GM19239 (cell line): ENCODE results near the gene PUS10.
"Not testable (repeated sequence)": the region's sequence is repeated elsewhere in the genome, so short reads cannot be mapped to it uniquely, and the experiment has no call there.

Experiments used
- DNase-seq: peaks from one replicate; pipeline ENCODE4 v3.0.0; 2011; ENCODE audit warnings: low spot score; ENCODE audit not compliant: insufficient read length
- FAIRE-seq: peaks from 2 replicates; lab custom pipeline; 2011; peaks lifted over from hg19 to GRCh38; lab: Jason Lieb, UNC

The PUS10 gene

DNA sequence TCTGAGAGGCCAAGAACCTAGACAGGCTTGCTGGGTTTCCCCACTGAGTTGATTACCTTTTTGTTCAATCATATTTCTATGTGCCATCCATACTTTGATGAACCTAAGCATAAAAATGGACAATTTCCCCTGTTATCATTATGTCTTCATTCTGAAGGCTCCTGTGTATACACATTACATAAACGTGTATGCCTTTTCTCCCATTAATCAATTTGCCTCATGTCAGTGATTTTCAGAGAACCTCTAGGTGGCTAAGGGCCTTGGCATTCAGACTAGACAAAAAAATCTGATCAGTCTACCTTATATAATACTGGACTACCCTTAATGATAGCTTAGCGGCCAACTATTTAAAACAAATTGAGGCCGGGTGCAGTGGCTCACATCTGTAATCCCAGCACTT is 4.7 kb downstream of the PUS10 start:
- FAIRE-seq, result no peak
- DNase-seq, result no peak

DNA sequence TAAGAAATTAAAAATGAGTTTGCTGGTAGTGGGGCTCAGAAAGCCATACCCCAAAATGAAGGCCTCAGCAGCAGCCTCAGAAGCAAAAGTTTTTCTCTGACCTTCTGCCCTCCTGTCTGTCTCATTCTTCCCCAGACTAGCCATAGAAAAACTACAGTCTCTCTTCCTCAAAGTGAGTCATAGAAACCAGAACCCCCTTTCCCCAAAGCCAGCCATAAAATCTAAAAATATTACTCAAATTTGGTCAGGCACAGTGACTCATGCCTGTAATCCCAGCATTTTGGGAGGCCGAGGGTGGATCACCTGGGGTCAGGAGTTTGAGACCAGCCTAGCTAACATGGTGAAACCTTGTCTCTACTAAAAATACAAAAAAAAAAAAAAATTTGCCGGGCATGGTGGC is 5.8 kb downstream of the PUS10 start:
- not testable (repeated sequence) for FAIRE-seq, DNase-seq

DNA sequence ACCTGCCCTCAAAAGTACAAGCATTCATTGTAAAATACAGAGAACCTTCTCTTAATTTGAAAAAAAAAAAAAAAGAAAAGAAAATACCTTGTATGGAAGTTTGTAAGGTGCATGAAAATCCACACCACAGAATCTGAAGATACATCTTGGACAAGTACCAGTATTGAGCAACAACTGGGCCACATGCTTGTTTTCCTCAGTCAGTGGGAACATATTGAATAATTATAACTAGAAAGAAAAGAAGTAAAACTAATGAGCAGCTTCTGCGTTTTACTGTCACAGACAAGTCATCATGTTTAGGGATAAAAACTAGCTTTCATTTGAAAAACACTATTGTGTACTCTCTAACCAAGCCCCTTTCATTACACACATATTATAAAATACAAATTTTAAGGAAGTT is 6.4 kb downstream of the PUS10 start:
- no peak for FAIRE-seq
- no peak for DNase-seq

DNA sequence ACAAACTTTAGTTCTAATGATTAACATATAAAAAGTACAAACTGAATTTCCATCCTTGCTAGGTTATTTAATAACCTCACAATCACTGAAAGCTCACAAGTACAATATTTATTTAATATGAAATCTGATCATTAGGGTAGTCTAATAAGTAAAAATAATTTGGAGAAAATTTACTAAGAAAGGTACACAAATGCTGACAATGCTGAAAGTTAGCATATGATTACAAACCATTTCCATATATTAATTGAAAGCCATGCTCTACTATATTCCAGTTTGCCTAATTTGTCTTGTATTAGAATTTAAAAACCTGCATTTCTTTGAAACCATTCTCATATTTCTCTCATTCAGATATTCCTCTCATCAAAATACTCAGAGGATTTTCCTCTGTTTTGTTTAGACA is 8.7 kb downstream of the PUS10 start:
- DNase-seq (no peak), FAIRE-seq (no peak)

DNA sequence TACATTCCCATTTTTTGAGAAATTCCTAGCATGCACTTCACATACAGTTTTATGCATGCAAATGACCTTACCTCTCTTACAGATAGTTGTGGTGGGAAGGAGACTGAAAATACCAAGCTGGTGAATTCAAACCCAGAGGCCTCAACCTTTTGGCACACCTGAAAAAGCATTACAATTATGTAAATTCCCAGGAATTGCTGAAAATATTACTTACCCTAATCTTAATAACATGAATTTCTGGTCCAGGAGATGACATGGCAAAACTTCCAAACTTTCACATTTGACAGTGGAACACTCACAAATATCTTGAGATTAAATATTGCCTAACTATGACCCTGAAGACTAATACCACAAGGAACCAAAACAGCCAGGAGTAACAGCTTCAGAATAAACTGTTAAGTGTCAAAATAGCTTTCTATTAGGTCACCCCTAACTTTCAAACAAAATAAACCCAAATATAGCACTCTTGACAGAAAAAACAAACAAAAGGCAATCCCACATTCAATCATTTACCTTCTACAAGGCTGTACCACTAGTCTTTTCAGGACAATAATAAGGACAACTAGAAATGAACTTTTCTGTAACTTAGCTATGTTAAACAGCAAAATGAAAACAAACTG is 11.5 kb downstream of the PUS10 start:
- DNase-seq, result no peak
- no peak for FAIRE-seq

DNA sequence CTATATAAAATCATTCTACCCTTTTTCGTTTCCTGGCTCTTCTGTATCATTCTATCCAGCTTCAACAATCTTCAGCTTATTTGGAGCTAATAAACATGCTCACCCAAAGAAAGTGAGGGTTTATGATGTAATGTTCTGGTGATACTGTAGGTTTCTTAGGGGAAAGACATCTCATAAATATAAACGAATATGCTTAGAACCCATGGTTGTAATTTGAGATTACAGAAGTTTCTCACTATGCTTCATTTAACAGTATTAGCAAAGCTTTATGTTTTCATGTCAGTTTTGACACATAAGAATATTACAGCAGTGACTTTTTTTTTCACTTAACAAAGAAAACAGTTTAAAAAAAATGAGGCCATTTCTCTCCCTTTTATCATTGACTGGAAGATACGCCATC is 12.3 kb downstream of the PUS10 start:
- DNase-seq (no peak), FAIRE-seq (no peak)

DNA sequence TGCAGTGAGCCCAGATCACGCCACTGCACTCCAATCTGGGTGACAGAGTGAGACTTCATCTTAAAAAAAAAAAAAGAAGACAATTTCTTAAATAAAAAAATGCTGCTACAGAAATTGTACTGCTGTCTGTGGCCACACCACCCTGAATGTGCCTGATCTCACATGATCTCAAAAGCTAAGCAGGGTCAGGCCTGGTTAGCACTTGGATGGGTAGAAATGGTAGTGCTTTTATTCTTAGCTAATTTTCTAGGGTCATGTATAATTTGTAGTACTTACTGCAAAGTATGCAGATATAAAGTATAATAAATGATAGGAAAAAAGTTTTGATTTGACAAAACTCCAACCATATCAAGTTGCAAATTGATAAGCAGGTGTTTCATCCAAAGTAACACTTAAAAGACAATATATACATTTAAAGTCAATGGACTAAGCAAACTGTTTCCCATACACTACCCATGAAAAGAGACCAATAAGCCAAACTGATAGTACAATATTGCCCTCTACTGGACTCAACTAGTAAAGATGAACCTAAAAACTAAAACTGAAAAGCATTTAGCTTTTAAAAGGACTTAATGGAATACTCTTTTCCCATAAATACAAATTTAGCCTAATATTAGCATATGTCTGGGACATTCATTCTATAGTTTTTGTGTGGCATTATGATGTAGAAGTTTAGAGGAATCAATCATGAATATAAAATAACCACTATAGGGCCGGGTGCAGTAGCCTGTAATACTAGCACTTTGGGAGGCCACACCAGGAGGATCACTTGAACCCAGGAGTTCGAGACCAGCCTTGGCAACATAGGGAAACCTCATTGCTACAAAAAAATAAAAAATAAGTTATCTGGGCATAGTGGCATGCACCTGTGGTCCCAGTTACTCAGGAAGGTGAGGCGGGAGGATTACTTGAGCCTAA is 19.2 kb downstream of the PUS10 start:
- DNase-seq, result no peak
- peak; percentile 92 for FAIRE-seq

DNA sequence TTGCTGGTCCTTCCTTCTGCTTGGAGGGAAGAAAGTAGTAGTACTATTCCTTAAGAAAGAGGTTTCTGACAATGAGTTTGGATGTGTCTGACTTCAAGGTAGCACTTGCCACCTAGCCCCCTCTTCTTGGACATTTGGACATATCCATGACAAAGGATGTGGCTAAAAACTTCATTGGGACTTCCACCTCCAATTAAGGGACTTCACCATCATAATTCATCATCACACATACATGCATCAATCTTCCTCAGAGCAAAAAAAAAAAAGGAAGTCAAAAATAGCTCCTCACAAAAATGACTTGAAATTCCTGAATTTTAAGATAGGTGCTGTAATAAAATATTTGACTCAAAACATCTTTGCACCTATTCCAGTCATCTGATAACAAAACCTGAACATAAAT is 23.9 kb downstream of the PUS10 start:
- FAIRE-seq (no peak), DNase-seq (no peak)

DNA sequence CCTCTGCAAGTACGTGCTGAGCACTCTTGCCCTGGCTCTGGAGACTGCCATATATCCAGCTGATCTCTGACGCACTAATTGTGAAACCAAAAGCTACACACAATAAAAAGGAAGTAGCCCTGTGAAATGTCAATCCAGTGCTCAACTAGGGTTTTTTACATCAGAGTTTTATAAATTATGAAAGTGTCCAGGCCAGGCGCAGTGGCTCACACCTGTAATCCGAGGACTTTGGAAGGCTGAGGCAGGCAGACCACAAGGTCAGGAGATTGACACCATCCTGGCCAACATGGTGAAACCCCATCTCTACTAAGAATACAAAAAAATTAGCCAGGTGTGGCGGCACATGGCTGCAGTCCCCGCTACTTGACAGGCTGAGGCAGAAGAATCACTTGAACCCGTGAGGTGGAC is 25.1 kb downstream of the PUS10 start:
- DNase-seq (no peak), FAIRE-seq (peak; percentile 89)

DNA sequence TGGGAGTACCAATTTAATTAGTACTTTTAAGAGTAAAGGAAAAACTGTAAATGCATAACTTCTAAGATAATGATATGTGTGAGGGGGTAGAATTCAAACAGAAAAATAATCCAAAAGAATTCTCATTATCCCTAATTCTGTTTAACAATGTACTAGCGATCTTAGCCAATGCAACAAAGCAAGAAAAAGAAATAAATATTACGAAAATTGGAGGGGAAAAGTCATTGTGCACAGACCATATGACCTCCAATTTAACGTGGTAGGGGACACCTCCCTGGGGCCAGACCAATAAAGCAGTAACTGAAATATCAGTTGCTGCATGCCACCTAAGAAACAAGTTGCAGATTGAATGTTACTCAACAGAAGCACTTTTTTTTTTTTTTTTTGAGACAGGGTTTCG is 26.4 kb downstream of the PUS10 start:
- FAIRE-seq, result no peak
- no peak for DNase-seq

DNA sequence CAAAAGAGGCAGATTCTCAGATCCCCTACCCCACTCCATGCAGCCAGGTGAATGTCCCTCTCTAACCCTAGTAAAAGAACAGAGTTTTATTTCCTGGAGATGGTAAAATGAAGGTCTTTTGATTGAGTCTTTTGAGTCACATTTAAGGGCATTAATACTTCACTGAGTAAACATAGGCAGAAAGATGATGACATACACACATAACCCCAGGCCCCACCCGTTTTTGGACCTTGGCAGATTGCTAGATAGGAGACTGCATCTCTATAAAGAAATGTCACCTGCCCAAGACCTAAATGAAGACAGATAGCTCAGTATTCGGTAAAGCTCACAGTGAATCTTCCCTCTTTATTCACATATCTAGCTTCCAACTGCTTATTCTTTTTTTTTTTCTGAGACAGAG is 28.8 kb downstream of the PUS10 start:
- DNase-seq, result no peak

DNA sequence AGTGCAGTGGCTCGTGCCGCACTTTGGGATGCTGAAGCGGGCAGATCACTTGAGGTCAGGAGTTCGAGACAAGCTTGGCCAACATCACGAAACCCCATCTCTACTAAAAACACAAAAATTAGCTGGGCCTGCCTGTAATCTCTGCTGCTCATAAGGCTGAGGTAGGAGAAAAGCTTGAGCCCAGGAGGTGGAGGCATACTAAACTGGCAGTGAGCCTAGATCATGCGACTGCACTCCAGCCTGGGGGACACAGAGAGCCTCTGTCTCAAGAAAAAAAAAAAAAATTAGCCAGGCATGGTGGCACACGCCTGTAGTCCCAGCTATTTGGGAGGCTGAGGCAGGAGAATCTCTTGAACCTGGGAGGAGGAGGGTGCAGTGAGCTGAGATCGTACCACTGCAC is 30.4 kb downstream of the PUS10 start:
- DNase-seq, FAIRE-seq: not testable (repeated sequence)

More for the DNA sequence above, 28.8 kb downstream of the PUS10 start:
- FAIRE-seq, result peak; percentile 39

DNA sequence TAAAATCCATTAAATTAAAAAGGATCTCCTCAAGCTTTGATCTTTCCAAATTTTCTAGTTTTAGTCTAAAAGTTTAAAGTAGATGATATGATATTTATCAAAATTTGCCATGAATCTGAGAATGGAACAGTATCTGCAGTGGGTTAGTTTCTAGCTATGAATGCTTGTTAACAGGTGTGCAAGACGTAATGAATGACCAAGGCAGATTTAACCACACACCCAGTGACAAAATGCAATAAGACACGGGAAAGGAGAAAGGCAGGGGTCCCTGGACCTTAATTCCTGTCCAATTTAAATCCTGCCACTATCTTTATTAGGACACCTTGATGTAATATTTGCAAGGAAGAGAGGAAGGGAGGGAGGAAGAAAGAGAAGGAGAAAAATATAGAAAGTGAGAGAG is 31.0 kb downstream of the PUS10 start:
- DNase-seq (no peak), FAIRE-seq (peak; percentile 75)

DNA sequence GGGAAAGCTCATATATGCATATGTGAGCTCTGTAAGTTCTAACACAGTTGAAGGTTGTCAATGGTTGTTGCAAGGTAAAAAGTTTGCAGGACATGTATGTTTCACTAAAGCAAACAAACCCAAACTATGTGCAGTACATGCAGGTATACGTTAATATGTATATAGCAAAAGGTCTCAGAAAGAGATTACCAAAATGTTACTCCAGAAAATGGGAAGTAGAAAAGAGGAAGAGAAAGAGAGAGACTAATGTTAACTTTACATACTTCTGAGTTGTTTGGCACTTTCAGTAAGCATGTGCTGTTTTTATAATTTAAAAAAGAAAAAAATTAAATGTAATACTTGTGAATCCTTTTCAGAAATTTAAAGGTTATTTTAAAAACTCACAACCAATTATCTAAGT is 33.3 kb downstream of the PUS10 start:
- DNase-seq (no peak), FAIRE-seq (peak; percentile 82)

DNA sequence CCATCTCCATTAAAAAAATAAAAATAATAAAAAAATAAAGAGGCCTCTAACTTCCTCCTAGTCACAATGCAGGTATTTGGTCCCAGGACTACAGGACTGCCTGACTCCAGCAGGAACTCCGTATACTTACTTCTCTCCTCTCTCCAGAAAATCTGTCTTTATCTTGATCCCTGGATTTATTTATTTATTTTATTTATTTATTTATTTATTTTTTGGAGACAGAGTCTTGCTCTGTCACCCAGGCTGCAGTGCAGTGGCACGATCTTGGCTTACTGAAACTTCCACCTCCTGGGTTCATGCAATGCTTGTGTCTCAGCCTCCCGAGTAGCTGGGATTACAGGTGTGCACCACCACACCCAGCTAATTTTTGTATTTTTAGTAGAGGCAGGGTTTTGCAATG is 36.0 kb downstream of the PUS10 start:
- DNase-seq, FAIRE-seq: not testable (repeated sequence)

DNA sequence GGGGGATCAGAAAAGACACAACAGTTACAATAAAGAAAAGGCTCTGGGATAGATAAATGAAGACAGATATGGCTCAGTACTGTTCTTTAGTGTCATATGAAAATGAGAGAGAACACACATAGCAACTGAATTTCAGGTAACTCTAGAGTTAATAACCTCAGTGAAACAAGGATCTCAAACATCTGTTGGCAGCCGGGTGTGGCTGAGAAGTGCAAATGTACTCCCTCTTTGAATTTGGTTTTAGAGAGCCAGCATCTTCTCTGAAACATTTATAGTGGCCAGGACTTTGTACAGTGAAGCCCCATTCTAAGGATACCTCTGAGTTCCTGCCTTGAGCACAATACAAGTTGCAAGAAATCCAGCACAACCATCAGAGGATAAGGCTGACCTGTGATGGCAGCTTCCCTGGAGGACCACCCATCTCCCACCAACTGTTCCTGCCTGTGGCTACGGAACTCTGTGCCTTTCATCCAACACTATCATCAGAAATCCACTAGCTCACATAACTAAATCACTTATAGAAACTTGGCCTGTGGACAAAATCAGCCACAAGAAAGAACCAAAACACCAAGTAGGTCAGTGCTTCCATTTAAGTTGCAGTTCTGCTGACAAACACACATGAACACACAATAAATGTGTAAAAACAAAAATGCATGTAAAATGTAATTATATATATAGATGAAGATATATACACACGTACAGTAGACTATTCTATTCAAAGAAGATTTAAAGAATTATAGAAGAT is 37.8 kb downstream of the PUS10 start:
- FAIRE-seq (peak; percentile 81), DNase-seq (no peak)

DNA sequence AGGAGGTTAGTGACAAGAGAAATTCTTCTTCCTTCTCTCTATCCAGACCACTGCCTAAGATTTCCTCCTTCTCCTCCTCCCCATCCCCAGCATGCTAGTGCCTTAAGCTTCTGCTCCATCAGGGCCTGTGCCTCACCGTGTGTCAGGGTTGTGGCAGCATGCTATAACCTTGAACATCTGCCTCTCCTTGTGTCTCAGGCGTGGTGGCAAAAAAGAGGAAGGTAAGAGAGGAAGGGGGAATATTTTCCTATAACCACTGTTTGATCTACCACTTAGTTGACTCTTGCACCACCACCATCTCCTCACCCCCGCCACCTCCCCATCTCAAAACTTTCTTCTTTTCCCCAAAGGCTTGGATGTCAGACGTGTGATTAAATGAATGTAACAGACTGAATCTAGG is 38.8 kb downstream of the PUS10 start:
- DNase-seq (no peak), FAIRE-seq (no peak)

DNA sequence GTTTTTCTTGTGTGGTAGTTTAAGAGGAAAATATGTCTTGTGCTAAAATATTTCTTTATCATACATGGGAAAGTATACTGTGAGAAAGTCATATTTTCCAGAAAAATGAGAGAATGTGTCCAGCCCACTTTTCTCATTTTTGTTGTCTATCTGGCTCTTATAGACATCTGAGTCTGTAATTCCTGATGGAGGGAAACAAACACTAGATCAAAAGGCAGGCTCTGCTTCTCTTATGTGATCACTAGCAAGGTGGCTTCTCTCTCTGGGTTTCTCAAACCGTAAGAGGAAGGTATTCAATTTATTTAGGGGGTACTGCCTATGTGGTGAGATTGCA is 40.5 kb downstream of the PUS10 start:
- no peak for FAIRE-seq
- no peak for DNase-seq

DNA sequence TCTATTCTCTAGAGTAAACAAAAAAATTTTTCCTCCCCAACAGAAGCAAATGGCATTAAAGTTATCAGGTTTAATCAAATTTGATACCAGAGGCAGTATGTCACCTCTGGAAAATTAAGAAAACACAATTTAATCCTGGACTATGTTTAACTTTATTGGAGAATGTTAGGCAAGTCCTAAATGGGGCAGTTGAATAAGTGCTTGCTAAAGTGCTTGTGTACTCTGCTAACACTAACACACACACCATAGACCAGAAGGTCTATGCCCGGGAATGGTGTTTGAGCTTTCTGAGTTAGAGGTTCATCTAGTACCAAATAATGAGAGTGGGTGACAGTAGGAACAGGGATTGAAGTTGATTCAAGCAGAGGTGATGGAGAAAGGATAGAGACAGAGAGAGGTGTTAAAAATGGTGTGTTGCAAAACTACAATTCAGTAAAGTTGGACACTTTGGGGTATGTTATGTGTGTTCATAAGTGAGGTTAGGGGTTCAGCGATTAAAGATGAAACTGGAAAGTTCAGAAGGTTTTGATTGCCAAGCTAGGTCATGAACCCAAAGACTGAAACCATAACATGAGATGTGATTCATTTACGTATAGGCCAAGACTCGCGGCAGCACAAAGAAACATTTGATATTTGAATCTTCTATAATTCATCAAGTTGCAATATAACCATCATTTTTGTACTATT is 41.0 kb downstream of the PUS10 start:
- DNase-seq (no peak), FAIRE-seq (peak; percentile 68)

DNA sequence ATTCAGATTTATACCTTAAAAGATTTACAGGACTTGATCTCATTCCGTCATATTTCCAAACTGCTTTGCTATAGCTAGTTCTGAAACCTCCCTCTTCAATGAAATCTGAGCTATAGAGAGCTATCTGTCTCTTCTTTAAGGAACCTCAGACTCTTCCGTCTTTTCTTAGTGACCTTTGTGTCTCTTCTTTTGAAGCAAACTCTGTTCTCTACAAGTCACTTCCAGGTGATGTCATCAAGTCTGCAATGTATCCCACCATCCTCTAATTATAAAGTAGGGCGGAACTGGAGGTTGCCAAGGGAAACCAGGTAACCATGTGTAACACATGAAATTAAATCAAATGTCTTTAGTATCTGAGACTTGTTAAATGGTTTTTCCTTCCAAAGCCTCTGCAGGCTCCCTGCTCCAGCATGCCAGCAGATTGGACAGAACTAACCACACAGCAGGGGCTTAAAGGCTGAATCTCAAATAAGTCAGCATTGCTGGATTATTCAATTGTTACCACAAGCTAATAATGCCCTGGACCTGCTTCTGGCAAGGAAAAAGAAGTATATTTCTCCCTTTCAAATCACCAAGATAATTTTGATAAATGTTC is 41.7 kb downstream of the PUS10 start:
- DNase-seq (no peak), FAIRE-seq (no peak)
